ENCODE data around the gene DIP2C.

DNA sequence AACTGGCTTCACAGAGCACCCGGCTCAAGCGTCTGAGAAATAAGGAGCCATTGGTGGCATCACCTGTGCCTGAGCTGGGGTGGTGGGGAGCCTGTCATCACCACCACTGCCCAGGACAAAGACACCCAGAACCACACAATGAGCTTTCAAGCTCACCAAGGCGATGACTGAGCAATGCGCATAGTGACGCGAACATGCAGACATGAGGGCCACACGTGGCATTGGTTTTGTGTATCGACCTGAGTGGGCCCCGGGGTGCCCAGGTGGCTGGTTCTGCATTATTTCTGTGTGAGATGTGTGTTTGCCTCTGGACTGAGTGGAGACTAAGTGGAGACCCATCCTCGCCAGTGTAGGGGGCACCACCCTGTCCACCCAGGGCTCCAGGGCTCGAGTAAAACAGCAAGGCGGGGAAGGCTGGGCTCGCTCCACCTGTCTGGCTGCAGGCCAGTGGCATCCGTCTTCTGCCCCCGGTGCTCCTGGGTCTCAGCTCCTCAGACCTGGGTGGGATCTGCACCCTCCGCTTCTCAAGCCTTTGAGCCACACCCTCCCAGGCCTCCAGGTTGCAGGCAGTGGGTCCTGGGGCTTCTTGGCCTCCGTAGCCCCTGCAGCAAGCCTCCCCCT is 92.6 kb downstream of the DIP2C start:
- TF ChIP-seq, protein P1, sequence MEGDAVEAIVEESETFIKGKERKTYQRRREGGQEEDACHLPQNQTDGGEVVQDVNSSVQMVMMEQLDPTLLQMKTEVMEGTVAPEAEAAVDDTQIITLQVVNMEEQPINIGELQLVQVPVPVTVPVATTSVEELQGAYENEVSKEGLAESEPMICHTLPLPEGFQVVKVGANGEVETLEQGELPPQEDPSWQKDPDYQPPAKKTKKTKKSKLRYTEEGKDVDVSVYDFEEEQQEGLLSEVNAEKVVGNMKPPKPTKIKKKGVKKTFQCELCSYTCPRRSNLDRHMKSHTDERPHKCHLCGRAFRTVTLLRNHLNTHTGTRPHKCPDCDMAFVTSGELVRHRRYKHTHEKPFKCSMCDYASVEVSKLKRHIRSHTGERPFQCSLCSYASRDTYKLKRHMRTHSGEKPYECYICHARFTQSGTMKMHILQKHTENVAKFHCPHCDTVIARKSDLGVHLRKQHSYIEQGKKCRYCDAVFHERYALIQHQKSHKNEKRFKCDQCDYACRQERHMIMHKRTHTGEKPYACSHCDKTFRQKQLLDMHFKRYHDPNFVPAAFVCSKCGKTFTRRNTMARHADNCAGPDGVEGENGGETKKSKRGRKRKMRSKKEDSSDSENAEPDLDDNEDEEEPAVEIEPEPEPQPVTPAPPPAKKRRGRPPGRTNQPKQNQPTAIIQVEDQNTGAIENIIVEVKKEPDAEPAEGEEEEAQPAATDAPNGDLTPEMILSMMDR (IDR thresholded peaks at IDR 0.05), result no peak
- TF ChIP-seq SIN3A (IDR thresholded peaks at IDR 0.05; ENCODE audit: borderline replicate concordance, low read depth, low read length), result no peak
- TF ChIP-seq RCOR1 (IDR thresholded peaks at IDR 0.05; ENCODE audit: low read length), result no peak
- TF ChIP-seq, protein P2, sequence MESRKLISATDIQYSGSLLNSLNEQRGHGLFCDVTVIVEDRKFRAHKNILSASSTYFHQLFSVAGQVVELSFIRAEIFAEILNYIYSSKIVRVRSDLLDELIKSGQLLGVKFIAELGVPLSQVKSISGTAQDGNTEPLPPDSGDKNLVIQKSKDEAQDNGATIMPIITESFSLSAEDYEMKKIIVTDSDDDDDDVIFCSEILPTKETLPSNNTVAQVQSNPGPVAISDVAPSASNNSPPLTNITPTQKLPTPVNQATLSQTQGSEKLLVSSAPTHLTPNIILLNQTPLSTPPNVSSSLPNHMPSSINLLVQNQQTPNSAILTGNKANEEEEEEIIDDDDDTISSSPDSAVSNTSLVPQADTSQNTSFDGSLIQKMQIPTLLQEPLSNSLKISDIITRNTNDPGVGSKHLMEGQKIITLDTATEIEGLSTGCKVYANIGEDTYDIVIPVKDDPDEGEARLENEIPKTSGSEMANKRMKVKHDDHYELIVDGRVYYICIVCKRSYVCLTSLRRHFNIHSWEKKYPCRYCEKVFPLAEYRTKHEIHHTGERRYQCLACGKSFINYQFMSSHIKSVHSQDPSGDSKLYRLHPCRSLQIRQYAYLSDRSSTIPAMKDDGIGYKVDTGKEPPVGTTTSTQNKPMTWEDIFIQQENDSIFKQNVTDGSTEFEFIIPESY (IDR thresholded peaks at IDR 0.05; ENCODE audit: borderline replicate concordance, low read depth), result no peak
- TF ChIP-seq JUND (IDR thresholded peaks at IDR 0.05), result no peak
- TF ChIP-seq, protein P3, sequence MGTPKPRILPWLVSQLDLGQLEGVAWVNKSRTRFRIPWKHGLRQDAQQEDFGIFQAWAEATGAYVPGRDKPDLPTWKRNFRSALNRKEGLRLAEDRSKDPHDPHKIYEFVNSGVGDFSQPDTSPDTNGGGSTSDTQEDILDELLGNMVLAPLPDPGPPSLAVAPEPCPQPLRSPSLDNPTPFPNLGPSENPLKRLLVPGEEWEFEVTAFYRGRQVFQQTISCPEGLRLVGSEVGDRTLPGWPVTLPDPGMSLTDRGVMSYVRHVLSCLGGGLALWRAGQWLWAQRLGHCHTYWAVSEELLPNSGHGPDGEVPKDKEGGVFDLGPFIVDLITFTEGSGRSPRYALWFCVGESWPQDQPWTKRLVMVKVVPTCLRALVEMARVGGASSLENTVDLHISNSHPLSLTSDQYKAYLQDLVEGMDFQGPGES (IDR thresholded peaks at IDR 0.05; ENCODE audit: low read depth, low read length), result no peak
- TF ChIP-seq EP300 (IDR thresholded peaks at IDR 0.05; ENCODE audit: borderline replicate concordance in 1 of 2, low read depth in 1 of 2, low read length in 1 of 2), result no peak
- no peak for TF ChIP-seq TAF1 (IDR thresholded peaks at IDR 0.05; ENCODE audit: borderline replicate concordance, low read depth, low read length)
- TF ChIP-seq YY1 (IDR thresholded peaks at IDR 0.05; ENCODE audit: low read depth), result no peak
- no peak for TF ChIP-seq FOXM1 (IDR thresholded peaks at IDR 0.05; ENCODE audit: low read depth)
- TF ChIP-seq EZH2phosphoT487 (IDR thresholded peaks at IDR 0.05; ENCODE audit: borderline replicate concordance, low read depth), result no peak
- TF ChIP-seq RAD21 (IDR thresholded peaks at IDR 0.05; ENCODE audit: low read length), result no peak
- TF ChIP-seq, protein P4, sequence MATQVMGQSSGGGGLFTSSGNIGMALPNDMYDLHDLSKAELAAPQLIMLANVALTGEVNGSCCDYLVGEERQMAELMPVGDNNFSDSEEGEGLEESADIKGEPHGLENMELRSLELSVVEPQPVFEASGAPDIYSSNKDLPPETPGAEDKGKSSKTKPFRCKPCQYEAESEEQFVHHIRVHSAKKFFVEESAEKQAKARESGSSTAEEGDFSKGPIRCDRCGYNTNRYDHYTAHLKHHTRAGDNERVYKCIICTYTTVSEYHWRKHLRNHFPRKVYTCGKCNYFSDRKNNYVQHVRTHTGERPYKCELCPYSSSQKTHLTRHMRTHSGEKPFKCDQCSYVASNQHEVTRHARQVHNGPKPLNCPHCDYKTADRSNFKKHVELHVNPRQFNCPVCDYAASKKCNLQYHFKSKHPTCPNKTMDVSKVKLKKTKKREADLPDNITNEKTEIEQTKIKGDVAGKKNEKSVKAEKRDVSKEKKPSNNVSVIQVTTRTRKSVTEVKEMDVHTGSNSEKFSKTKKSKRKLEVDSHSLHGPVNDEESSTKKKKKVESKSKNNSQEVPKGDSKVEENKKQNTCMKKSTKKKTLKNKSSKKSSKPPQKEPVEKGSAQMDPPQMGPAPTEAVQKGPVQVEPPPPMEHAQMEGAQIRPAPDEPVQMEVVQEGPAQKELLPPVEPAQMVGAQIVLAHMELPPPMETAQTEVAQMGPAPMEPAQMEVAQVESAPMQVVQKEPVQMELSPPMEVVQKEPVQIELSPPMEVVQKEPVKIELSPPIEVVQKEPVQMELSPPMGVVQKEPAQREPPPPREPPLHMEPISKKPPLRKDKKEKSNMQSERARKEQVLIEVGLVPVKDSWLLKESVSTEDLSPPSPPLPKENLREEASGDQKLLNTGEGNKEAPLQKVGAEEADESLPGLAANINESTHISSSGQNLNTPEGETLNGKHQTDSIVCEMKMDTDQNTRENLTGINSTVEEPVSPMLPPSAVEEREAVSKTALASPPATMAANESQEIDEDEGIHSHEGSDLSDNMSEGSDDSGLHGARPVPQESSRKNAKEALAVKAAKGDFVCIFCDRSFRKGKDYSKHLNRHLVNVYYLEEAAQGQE (IDR thresholded peaks at IDR 0.05; ENCODE audit: low read depth, low read length), result no peak
